Cardiac muscle cell (in vitro differentiated cells and primary cell): Measurements from ENCODE around the gene MMP11. TPM values are rescaled to one million over a fixed set of nuclear protein-coding genes. Genes with fewer than 3 reads are reported as not detected.

Experiments
- DNase-seq, 2 donors: peaks; one replicate each; pipeline versions ENCODE4 v3.0.0 to v3.0.0-alpha.2; 2010 to 2017; ENCODE audit warnings: low read depth in 1 of 2, low spot score in 1 of 2
- H3K27ac ChIP-seq: fragments of 200-600 bp; sonication (generic); 2 replicates; pipeline ENCODE4 v1.5.1; 2016
- H3K27me3 ChIP-seq: fragments of 200-600 bp; sonication (generic); 2 replicates; pipeline ENCODE4 v1.6.0; 2016; ENCODE audit warnings: control low read depth
- H3K36me3 ChIP-seq: fragments of 200-600 bp; sonication (generic); 2 replicates; pipeline ENCODE4 v1.5.1; 2016; ENCODE audit warnings: control low read depth
- H3K4me1 ChIP-seq: fragments of 200-600 bp; sonication (generic); 2 replicates; pipeline ENCODE4 v1.8.1; 2017; ENCODE audit warnings: low read depth, mild to moderate bottlenecking, mixed run types
- H3K4me3 ChIP-seq: fragments of 200-600 bp; sonication (generic); 2 replicates; pipeline ENCODE4 v1.5.1; 2016; ENCODE audit warnings: mild to moderate bottlenecking
- H3K9me3 ChIP-seq: fragments of 200-600 bp; sonication (generic); 2 replicates; pipeline ENCODE4 v1.5.1; 2017; ENCODE audit warnings: low read depth, mild to moderate bottlenecking, control low read depth
- polyA plus RNA-seq: library from polyadenylated mRNA; unstranded; fragments of >200 nt; fragmentation: Nextera tagmentation; extraction: Ambion mirVana; gene quantifications from 2 replicates; pipeline ENCODE4 v1.2.1, GENCODE V29; 2016
- total RNA-seq: library from RNA; depleted of rRNA; stranded (reverse); fragments of >200 nt; gene quantifications from 2 replicates; pipeline ENCODE4 v1.2.3, GENCODE V29; 2016
- TF ChIP-seq, protein P1 (sequence below): IDR thresholded peaks from 2 replicates; pipeline ENCODE4 v1.5.1; 2012; ENCODE audit warnings: low read depth, mild to moderate bottlenecking, low read length

The MMP11 gene
- total and polyA plus RNA-seq, 2 experiments from 2014 or later, result 39.0 to 71.2 TPM

DNA sequence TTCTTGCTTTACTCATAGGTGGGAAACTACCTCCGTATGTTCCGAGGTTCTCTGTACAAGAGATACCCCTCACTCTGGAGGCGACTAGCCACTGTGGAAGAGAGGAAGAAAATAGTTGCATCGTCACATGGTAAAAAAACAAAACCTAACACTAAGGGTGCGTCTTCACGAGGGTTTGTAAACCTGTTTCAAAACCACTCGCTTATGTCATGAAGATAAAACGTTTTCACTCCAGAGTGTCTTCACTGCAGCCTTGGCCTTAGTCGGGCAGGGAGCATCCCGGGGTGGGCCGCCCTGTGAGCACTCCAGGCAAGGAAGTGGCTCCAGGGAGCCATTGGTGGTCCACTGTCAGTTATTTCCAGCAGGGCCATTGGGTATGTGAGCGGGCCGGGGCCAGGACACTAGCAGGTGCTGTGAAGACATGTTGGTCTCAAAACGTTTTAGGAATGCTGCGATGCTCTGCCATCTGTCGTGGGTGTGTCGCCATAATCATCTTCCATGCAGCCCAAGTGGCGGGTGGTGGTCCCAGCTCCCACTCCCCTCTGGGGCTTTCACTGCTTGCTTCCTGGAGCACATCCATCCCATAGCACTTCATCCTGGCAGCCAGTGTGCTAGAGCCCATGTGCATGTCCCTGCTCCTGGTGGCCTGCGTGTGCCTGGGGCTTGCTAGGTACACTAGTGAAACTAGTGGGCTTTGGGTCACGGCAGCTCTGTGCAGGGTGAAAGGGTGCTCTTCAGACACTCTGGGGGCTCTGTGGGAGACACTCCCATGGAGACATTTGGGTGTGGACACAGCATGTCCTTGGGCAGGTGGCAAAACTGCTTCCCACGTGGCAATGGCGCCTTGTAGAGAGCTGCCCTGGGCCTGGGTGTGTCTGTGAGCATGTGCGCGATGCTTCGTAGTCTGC lies 19.3 kb downstream of the MMP11 start:
- H3K9me3 ChIP-seq, result no peaks in the 10 kb centered on the region
- H3K4me1 ChIP-seq, result peaks cover 23% of the 10 kb centered on the region
- TF ChIP-seq, protein P1, sequence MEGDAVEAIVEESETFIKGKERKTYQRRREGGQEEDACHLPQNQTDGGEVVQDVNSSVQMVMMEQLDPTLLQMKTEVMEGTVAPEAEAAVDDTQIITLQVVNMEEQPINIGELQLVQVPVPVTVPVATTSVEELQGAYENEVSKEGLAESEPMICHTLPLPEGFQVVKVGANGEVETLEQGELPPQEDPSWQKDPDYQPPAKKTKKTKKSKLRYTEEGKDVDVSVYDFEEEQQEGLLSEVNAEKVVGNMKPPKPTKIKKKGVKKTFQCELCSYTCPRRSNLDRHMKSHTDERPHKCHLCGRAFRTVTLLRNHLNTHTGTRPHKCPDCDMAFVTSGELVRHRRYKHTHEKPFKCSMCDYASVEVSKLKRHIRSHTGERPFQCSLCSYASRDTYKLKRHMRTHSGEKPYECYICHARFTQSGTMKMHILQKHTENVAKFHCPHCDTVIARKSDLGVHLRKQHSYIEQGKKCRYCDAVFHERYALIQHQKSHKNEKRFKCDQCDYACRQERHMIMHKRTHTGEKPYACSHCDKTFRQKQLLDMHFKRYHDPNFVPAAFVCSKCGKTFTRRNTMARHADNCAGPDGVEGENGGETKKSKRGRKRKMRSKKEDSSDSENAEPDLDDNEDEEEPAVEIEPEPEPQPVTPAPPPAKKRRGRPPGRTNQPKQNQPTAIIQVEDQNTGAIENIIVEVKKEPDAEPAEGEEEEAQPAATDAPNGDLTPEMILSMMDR, result no peak
- no peaks in the 10 kb centered on the region for H3K27me3 ChIP-seq
- H3K4me3 ChIP-seq, result no peak overlapping the region
- DNase-seq, result no peak
- peaks cover 31% of the 10 kb centered on the region for H3K36me3 ChIP-seq
- H3K27ac ChIP-seq, result no peak overlapping the region

GRCh38 chr22:23793326-23793725 lies 20.7 kb downstream of the MMP11 start:
- Histone ChIP-seq H3K27ac (no peak overlapping the region), H3K4me3 (no peak overlapping the region), H3K36me3 (peaks cover 34% of the 10 kb centered on the region), H3K27me3 (no peaks in the 10 kb centered on the region), H3K9me3 (no peaks in the 10 kb centered on the region), H3K4me1 (peaks cover 16% of the 10 kb centered on the region)
- DNase-seq, result no peak
- TF ChIP-seq, protein P1, result no peak

GRCh38 chr22:23796461-23796860 lies 23.8 kb downstream of the MMP11 start:
- no peaks in the 10 kb centered on the region for H3K27me3 ChIP-seq
- no peak overlapping the region for H3K27ac ChIP-seq
- no peaks in the 10 kb centered on the region for H3K9me3 ChIP-seq
- peaks cover under 1% of the 10 kb centered on the region for H3K4me1 ChIP-seq
- TF ChIP-seq, protein P1, result no peak
- DNase-seq, result peak in 1 of 2 donors; percentile 42
- H3K36me3 ChIP-seq, result peaks cover 50% of the 10 kb centered on the region
- H3K4me3 ChIP-seq, result no peak overlapping the region

GRCh38 chr22:23800297-23801237 lies 27.9 kb downstream of the MMP11 start:
- no peak for DNase-seq
- H3K36me3 ChIP-seq, result peaks cover 50% of the 10 kb centered on the region
- TF ChIP-seq, protein P1, result no peak

DNA sequence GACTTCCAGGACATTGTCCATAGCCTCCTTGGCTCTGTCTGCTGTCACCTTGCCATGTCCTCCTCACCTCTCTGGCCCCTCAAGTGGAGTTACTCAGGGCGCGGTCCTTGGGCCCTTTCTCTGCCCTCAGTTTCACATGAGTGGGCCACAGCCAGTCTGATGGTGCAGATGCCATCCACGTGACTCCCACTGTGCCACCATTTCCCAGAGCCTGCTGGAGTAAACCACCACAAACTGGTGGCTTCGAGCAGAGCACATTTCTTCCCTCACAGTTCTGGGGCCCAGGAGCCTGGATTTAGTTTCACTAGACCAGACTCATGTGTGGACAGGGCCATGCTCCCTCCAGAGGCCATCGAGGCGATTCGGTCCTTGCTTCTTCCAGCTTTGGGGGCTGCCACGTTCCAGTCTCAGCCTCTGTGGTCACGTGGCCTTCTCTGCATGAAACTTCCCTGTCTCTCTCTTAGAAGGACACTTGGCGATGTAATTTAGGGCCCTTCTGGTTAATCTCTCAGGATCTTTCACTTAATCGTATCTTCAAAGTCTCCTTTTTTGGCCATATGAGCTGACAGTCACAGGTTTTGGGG lies 28.7 kb downstream of the MMP11 start:
- TF ChIP-seq, protein P1, result no peak
- DNase-seq, result no peak
- peaks cover 52% of the 10 kb centered on the region for H3K36me3 ChIP-seq

More at GRCh38 chr22:23800297-23801237, 27.9 kb downstream of the MMP11 start:
- no peaks in the 10 kb centered on the region for H3K27me3 ChIP-seq
- H3K27ac ChIP-seq, result no peak overlapping the region
- no peaks in the 10 kb centered on the region for H3K4me1 ChIP-seq
- H3K9me3 ChIP-seq, result no peaks in the 10 kb centered on the region
- H3K4me3 ChIP-seq, result no peak overlapping the region

More for the DNA sequence above, 28.7 kb downstream of the MMP11 start:
- Histone ChIP-seq H3K9me3 (no peaks in the 10 kb centered on the region), H3K4me1 (no peaks in the 10 kb centered on the region), H3K27me3 (no peaks in the 10 kb centered on the region), H3K27ac (no peak overlapping the region), H3K4me3 (no peak overlapping the region)
